SK-N-MC (cell line): ENCODE measurements around the gene FADS3.
A peak's percentile ranks its signal among the peaks of the same experiment; 100 is the strongest.

Experiments
- DNase-seq: peaks from one replicate; pipeline ENCODE4 v3.0.0-alpha.2; 2011; ENCODE audit warnings: low read depth, low spot score
- H3K27ac ChIP-seq: fragments of 200-600 bp; sonication (generic); 2 replicates; pipeline ENCODE4 v1.5.1; 2016; ENCODE audit warnings: mixed run types
- H3K36me3 ChIP-seq: fragments of 200-600 bp; sonication (generic); 2 replicates; pipeline ENCODE4 v1.6.1; 2017; ENCODE audit warnings: antibody characterized with exemption, low read length, mixed read lengths; ENCODE audit not compliant: insufficient read depth
- H3K4me3 ChIP-seq: fragments of 200-600 bp; sonication (generic); 2 replicates; pipeline ENCODE4 v1.5.1; 2016
- H3K9ac ChIP-seq: fragments of 200-600 bp; sonication (generic); 2 replicates; pipeline ENCODE4 v1.8.0; 2017; ENCODE audit warnings: mixed run types, mixed read lengths; ENCODE audit not compliant: insufficient read length
- H3K9me3 ChIP-seq: fragments of 200-600 bp; sonication (generic); 2 replicates; pipeline ENCODE4 v1.6.1; 2017; ENCODE audit warnings: low read depth, mild to moderate bottlenecking, antibody characterized with exemption, low read length, moderate library complexity, mixed read lengths
- EZH2 ChIP-seq: fragments of 200-600 bp; sonication (generic); IDR thresholded peaks from one replicate; pipeline ENCODE4 v1.6.1; 2017; ENCODE audit warnings: antibody characterized with exemption
- FOXP2 ChIP-seq: optimal IDR thresholded peaks from 2 replicates; pipeline ENCODE3; 2011; ENCODE audit warnings: mild to moderate bottlenecking, moderate library complexity; ENCODE audit not compliant: insufficient read depth; ENCODE audit errors: extremely low read length, control extremely low read depth
- POLR2AphosphoS5 ChIP-seq: IDR thresholded peaks from 2 replicates; pipeline ENCODE4 v1.6.1; 2012; ENCODE audit warnings: mild to moderate bottlenecking, low read depth, low read length, borderline replicate concordance

FADS3 gene

DNA sequence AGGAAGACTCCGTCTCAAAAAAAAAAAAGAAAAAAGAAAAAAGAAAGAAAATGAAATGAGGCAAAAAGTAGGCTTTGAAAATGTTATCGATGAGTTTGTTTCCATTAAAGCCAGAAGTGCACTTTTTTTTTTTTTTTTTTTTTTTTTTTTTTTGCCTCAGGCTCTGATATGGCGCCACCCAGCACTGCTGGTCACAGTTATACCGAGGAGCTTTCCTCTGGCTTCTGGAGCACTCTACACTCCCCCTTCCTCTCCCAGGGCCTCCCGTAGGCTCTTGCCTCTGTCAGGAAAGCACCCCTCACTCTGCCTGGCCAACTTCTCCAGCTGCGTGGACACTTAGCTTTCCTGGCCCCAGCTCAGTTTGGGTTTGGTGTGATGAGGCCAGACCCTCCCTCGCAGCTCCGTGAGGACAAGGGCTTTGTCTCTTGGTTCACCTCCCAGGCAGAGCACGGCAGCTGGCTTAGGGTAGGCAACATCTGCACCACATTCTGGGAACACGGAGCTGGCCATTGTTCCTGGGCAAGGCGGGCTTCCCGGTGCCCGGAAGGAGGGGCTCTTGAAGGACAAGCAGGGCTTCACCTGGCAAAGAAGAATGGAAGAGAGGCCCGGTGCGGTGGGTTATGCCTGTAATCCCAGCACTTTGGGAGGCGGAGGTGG is 46.3 kb downstream of the FADS3 start:
- H3K4me3 ChIP-seq = no peak overlapping the region
- H3K27ac ChIP-seq = peak overlapping the region; percentile 68
- no peak for DNase-seq
- no peak for TF ChIP-seq POLR2AphosphoS5
- no peak for TF ChIP-seq FOXP2
- TF ChIP-seq EZH2 = no peak
- H3K9me3 ChIP-seq = no peaks in the 10 kb centered on the region
- no peak overlapping the region for H3K9ac ChIP-seq
- peaks cover 100% of the 10 kb centered on the region for H3K36me3 ChIP-seq

DNA sequence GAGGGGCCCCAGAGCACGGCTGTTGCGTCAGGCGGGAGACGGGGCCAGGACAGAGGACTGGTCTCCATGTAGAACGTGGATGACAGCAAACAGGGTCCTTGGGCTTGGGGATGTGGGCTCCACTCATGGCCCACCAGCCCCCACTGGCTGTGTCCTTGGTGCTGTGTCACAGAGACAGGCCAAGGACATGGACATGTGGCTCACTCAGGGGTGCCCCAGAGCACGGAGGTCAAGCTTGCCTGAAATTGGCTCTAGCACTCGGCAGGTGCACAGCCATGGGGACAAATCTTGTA is 48.9 kb downstream of the FADS3 start:
- TF ChIP-seq FOXP2 = no peak
- TF ChIP-seq POLR2AphosphoS5 = no peak
- TF ChIP-seq EZH2 = no peak
- H3K27ac ChIP-seq = 0 out of 2 replicates have a peak overlapping the region, but pooled peaks have one; percentile 19

DNA sequence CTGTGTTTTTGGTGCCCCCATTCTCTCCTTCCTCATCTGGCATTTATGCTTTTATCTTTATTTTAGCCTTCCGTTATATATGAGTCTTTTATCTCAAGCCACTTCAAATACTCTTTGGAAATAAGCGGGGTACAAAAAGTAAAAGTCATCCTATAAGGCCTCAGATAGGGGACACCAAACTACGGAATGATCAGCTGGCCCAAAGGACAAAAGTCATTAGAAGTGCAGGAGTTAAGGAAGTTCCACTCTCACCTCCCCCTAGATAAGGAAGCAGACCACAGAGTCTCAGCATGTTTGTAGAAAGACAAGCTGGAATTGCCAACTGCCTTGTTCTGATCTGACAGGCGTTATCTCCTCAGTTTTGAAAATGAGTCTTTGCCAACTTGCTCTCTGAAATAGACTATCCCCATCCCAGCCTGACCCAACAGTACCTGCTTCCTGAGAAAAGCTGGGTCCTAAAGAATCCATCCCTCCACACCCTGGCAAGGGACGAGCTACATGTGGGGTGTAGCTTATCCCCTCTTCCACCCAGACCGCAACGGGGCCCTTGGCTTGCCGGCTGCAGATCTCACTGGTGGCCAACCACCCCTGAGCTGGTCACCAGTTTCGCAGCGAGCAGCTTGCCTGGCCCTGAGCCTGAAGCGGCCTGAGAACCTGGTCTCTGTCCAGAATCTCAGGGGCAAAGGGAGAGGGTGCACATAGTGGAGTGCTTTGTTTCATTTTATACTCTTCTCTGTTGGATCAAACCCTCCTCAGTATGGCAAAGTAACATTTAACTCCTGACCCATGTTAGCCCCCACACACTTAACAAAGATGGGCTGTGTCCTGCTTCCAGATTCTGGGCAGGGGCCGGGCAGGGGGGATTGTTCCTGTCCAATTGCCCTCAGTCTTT is 49.5 kb downstream of the FADS3 start:
- no peak for TF ChIP-seq EZH2
- no peak for TF ChIP-seq FOXP2
- TF ChIP-seq POLR2AphosphoS5 = no peak
- no peak overlapping the region for H3K4me3 ChIP-seq
- H3K27ac ChIP-seq = 0 out of 2 replicates have a peak overlapping the region, but pooled peaks have one; percentile 19
- H3K9ac ChIP-seq = no peak overlapping the region
- DNase-seq = no peak
- no peaks in the 10 kb centered on the region for H3K9me3 ChIP-seq
- peaks cover 100% of the 10 kb centered on the region for H3K36me3 ChIP-seq

More for the DNA sequence above, 48.9 kb downstream of the FADS3 start:
- Histone ChIP-seq H3K9ac (no peak overlapping the region), H3K4me3 (no peak overlapping the region), H3K9me3 (no peaks in the 10 kb centered on the region), H3K36me3 (peaks cover 100% of the 10 kb centered on the region)
- DNase-seq = no peak

DNA sequence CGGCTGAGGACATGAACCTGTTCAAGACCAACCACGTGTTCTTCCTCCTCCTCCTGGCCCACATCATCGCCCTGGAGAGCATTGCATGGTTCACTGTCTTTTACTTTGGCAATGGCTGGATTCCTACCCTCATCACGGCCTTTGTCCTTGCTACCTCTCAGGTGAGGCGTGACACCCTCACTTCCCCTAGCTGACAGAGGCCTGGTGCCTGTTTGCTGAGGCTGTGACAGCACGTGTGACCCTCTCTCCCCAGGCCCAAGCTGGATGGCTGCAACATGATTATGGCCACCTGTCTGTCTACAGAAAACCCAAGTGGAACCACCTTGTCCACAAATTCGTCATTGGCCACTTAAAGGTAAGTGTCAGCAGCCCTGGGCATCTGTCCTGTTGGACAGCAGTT is 51.0 kb downstream of the FADS3 start:
- DNase-seq = no peak
- H3K9me3 ChIP-seq = no peaks in the 10 kb centered on the region
- H3K36me3 ChIP-seq = peaks cover 96% of the 10 kb centered on the region
- no peak overlapping the region for H3K9ac ChIP-seq
- no peak for TF ChIP-seq FOXP2
- TF ChIP-seq EZH2 = no peak
- no peak for TF ChIP-seq POLR2AphosphoS5
- no peak overlapping the region for H3K27ac ChIP-seq
- H3K4me3 ChIP-seq = no peak overlapping the region

DNA sequence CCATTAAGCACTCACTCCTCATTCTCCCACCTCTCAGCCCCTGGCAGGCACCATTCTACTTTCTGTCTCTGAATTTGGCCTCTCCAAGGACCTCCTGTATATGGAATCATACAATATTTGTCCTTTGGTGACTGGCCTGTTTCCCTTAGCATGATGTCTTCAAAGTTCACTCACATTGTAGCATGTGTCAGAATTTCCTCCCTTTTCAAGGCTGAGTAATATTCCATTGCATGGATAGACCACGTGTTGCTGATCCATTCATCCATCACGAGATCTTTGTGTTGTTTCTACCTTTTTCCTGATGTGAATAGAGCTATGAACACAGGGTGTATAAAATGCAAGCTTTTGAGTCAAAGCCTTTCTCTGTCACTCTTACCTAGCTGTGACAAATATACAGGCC is 51.6 kb downstream of the FADS3 start:
- no peak overlapping the region for H3K9ac ChIP-seq
- H3K4me3 ChIP-seq = no peak overlapping the region
- no peaks in the 10 kb centered on the region for H3K9me3 ChIP-seq
- TF ChIP-seq EZH2 (no peak), POLR2AphosphoS5 (no peak), FOXP2 (no peak)
- no peak overlapping the region for H3K27ac ChIP-seq
- peaks cover 90% of the 10 kb centered on the region for H3K36me3 ChIP-seq
- DNase-seq = no peak

DNA sequence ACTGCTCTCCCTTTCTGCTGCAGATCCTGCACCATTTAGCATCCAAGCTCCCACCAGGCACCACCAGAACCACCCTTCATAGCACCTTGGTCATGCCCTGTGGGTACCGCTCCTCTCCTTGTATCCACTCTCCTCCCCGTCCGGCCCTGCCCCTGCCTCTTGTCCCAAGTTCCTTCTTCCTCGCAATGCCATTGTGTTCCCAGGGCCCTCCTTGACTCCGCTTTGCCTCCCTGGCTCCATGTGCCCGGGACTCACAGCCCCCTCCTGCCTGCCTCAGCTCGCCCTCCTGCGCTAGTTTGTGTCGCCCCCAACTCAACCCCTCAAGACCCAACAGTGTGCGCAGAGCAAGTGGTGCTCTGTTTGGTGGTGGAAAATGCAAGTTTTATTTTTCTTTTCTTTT is 52.4 kb downstream of the FADS3 start:
- Histone ChIP-seq H3K27ac (no peak overlapping the region), H3K4me3 (no peak overlapping the region), H3K9me3 (no peaks in the 10 kb centered on the region), H3K9ac (no peak overlapping the region), H3K36me3 (peaks cover 83% of the 10 kb centered on the region)
- DNase-seq = no peak
- TF ChIP-seq FOXP2 (no peak), EZH2 (no peak), POLR2AphosphoS5 (no peak)

DNA sequence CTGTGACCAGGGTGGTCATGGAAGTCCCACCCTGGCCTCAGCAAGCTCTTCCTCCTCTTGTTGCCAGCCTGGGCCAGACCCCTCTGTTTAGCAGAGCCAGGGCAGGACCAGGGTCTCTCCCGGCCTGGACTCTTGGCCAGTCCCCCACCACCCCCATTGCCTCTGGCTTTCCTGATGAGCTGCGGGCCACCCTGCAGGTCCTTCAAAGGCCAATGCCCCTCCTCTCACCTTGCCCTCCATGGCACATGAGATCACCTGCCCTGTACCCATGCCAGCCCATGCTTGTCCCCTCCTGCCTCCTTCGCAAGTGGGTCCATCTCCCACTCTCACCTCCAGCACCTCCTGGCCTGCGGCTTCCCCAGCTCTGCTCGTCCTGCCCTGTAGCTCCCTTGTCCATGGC is 52.8 kb downstream of the FADS3 start:
- H3K36me3 ChIP-seq = peaks cover 83% of the 10 kb centered on the region
- H3K9me3 ChIP-seq = no peaks in the 10 kb centered on the region
- TF ChIP-seq FOXP2 (no peak), POLR2AphosphoS5 (no peak; the same call in 1 of the 2 replicates), EZH2 (no peak)
- no peak overlapping the region for H3K9ac ChIP-seq
- no peak for DNase-seq
- no peak overlapping the region for H3K4me3 ChIP-seq
- H3K27ac ChIP-seq = no peak overlapping the region

DNA sequence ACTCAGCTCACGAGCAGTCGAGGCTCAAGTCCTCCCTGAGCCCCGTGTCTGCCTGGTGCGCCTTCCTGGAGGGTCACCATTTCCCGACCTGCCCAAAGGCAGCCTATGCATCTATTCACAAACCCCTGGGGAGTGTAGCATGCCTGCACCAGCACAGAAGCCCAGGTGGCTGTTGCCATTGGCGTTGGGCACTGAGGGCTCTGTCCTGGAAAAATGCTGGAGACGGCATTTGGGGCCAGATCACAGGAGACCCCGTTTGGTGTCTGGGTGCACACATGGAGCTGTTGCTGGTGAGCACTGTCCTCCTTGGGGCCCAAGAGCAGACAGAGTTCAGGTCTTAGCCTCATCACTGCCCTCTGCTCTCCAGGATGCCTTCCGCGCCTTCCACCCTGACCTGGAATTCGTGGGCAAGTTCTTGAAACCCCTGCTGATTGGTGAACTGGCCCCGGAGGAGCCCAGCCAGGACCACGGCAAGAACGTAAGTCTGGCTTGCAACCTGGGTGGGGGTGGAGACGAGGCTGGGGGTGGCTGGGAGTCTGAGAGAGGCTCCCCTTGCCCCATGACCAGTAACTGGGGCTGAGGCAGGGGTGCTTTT is 53.8 kb downstream of the FADS3 start:
- no peak for TF ChIP-seq FOXP2
- peak; percentile 10; the same call in 1 of the 2 replicates for TF ChIP-seq POLR2AphosphoS5
- H3K9me3 ChIP-seq = no peaks in the 10 kb centered on the region
- H3K27ac ChIP-seq = peak overlapping the region; percentile 99
- no peak overlapping the region for H3K4me3 ChIP-seq
- no peak overlapping the region for H3K9ac ChIP-seq
- H3K36me3 ChIP-seq = peaks cover 73% of the 10 kb centered on the region
- no peak for DNase-seq

DNA sequence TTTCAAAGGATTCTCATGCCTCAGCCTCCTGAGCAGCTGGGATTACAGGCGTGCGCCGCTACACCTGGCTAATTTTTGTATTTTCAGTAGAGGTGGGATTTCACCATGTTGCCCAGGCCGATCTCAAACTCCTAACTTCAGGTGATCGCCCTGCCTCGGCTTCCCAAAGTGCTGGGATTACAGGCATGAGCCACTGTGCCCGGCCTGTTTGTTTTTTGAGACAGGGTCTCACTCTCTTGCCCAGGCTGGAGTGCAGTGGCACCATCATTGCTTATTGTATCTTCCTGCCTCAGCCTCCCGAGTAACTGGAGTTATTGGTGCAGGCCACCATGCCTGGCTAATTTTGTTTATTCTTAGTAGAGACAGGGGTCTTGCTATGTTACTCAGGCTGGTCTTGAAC is 55.2 kb downstream of the FADS3 start:
- peak overlapping the region; percentile 99 for H3K27ac ChIP-seq
- no peak for DNase-seq
- no peak overlapping the region for H3K4me3 ChIP-seq
- peaks cover 60% of the 10 kb centered on the region for H3K36me3 ChIP-seq
- H3K9ac ChIP-seq = no peak overlapping the region
- TF ChIP-seq FOXP2 (no peak), POLR2AphosphoS5 (no peak), EZH2 (no peak)
- no peaks in the 10 kb centered on the region for H3K9me3 ChIP-seq
